Posterior vena cava (tissue), 2 donors: ENCODE results near the gene NAT16. TPM values are rescaled to one million over a fixed set of nuclear protein-coding genes. Genes with fewer than 3 reads are reported as not detected.
"Not testable (repeated sequence)": the region's sequence is repeated elsewhere in the genome, so short reads cannot be mapped to it uniquely, and the experiment has no call there.

Experiments
- DNase-seq: peaks from one replicate; pipeline ENCODE4 v3.0.0-alpha.2; 2020; ENCODE audit warnings: low spot score
- intact Hi-C, 2 donors: fragments of 100-400 bp; cut with DNase I; formaldehyde crosslinking; loops; one replicate each; pipeline versions ENCODE4 v1.14.1 to v1.14.2; 2022 to 2023
- total RNA-seq, 2 donors: library from RNA; stranded (reverse); fragmentation: NEBNext Ultra II Directional; extraction: Animal tissue kit (Norgen Biotek cat#: 25700); gene quantifications; one replicate each; pipeline ENCODE4 v1.2.1, GENCODE V29; 2021
- donor health status: DM: yes; HTN: yes; CAD: no.
- donor health status: DM: yes; HTN: yes; CAD: no.

Gene NAT16
- total RNA-seq, 2 donors from 2014 or later, result not detected

DNA sequence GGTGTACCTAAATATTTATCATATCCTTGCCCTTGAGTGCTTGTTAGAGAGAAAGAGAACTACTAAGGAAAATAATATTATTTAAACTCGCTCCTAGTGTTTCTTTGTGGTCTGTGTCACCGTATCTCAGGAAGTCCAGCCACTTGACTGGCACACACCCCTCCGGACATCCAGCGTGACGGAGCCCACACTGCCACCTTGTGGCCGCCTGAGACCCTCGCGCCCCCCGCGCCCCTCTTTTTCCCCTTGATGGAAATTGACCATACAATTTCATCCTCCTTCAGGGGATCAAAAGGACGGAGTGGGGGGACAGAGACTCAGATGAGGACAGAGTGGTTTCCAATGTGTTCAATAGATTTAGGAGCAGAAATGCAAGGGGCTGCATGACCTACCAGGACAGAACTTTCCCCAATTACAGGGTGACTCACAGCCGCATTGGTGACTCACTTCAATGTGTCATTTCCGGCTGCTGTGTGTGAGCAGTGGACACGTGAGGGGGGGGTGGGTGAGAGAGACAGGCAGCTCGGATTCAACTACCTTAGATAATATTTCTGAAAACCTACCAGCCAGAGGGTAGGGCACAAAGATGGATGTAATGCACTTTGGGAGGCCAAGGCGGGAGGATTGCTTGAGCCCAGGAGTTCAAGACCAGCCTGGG lies 41.8 kb downstream of the NAT16 start:
- intact Hi-C loops, result loop anchor here in 1 of 2 donors (5.0 kb wide), 1 partner anchor 51 kb away; the partner anchor contains the start of gene TRIM56
- peak; percentile 92 for DNase-seq

GRCh38 chr7:101137651-101138212 lies 42.4 kb downstream of the NAT16 start:
- no peak for DNase-seq
- intact Hi-C loops, result loop anchor here in 1 of 2 donors (5.0 kb wide), 1 partner anchor 50 kb away; the partner anchor contains the start of gene TRIM56

GRCh38 chr7:101134399-101134980 lies 45.6 kb downstream of the NAT16 start:
- DNase-seq, result no peak
- intact Hi-C loops, result loop anchor here (5.0 kb wide), 1 partner anchor 37 kb away; no protein-coding TSS in a partner anchor

DNA sequence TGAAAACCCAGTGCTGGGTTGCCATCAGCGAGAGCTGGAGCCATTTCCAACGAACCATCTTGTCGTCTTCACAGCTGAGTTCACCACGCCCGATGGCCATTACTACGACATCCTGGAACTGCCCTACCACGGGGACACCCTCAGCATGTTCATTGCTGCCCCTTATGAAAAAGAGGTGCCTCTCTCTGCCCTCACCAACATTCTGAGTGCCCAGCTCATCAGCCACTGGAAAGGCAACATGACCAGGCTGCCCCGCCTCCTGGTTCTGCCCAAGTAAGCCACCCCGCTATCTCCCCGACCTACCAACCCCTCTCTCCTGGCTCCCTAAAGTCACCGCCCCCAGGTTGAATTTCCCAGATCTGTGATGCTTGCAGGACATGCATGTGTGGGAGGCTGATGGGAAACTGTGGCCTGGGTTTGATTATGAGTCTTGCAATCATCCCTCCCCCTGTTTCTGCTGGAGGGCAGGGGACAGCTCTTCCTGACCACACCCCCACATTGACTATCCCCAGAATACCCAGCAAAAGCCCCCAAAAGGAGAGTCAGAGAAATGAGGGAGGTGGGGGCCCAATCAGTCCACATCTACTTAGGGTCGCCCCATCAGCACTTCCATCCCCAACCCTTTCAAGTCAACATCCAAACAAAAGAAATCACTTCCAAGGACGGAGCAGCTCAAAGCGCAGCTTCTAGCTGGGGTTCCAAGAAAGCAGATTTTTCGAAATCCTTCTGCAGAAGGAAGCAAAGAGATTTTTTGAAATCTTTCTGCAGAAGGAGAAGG lies 46.3 kb downstream of the NAT16 start:
- no peak for DNase-seq
- intact Hi-C loops, result loop anchor here (5.0 kb wide), 1 partner anchor 37 kb away; no protein-coding TSS in a partner anchor

DNA sequence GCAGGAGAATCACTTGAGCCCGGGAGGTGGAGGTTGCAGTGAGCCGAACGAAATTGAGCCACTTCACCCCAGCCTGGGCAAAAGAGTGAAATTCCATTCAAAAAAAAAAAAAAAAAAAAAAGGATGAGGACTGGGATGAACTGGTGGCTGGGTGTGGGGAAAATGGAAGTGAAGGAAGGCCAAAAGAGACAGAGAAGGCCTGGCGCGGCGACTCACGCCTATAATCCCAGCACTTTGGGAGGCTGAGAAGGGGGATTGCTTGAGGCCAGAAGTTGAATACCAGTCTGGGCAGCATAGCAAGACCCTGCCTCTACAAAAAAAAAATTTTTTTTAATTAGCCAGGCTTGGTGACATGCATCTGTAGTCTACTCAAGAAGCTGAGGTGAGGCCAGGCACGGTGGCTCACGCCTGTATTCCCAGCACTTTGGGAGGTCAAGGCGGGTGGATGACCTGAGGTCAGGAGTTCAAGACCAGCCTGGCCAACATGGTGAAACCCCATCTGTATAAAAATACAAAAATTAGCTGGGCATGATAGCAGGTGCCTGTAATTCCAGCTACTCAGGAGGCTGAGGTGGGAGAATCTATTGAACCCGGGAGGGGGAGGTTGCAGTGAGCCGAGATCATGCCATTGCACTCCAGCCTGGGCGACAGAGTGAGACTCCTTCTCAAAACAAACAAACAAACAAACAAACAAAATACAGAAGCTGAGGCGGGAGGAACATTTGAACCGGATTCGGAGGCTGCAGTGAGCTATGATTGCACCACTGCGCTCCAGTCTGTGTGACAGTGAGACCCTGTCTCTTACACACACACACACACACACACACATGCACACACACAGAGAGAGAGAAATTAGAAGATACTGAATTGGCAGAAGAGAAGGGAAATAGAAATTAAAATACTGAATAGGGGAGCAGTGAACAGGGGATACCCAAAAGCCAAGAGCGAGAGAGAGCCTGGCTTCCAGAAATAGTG lies 47.2 kb downstream of the NAT16 start:
- intact Hi-C loops, result loop anchor here (5.0 kb wide), 1 partner anchor 36 kb away; no protein-coding TSS in a partner anchor
- DNase-seq, result not testable (repeated sequence)

GRCh38 chr7:101129603-101130117 lies 50.4 kb downstream of the NAT16 start:
- DNase-seq, result no peak
- intact Hi-C loops, result loop anchor here (5.0 kb wide), 1 partner anchor 32 kb away; no protein-coding TSS in a partner anchor

GRCh38 chr7:101128040-101128834 lies 51.9 kb downstream of the NAT16 start:
- no peak for DNase-seq
- intact Hi-C loops, result no loop called here

GRCh38 chr7:101127460-101128039 lies 52.5 kb downstream of the NAT16 start:
- DNase-seq, result no peak
- intact Hi-C loops, result no loop called here

GRCh38 chr7:101126651-101127459 lies 53.2 kb downstream of the NAT16 start, which contains the start of gene SERPINE1:
TSS of gene SERPINE1 (plus strand) at chr7:101127104. CDS start at chr7:101128394, 1,290 bp downstream.
- peak; percentile 97 for DNase-seq
- intact Hi-C loops, result no loop called here

GRCh38 chr7:101125989-101126650 lies 54.0 kb downstream of the NAT16 start:
- intact Hi-C loops, result no loop called here
- DNase-seq, result peak; percentile 95

DNA sequence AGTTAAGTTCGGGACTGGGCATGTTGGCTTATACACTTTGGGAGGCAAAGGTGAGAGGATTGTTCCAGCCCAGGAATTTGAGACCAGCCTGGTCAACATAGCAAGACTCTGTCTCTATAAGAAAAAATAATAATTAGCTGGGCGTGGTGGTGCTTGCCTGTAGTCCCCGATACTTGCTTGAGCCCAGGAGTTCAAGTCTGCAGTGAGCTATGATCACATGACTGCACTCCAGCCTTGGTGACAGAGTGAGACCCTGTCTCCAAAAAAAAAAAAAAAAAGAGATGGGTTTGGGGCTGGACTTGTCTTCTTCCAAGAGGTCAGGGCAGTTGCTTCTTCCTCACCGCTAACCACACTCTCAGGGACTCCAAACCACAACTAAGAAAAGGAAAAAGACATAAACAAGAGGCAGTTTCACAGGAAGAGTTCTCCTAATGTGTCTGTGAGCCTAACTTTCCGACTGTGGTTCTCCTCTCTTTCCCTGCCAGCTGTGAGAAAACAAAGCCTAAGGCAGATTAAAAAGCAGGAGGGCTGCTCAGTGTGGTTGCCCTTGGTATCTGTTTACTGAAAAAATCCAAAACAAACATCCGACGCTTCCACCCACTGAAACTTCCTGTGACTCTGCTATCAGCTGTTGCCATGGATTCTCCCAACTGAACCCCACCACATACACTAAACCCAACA lies 55.6 kb downstream of the NAT16 start:
- no peak for DNase-seq
- intact Hi-C loops, result no loop called here

DNA sequence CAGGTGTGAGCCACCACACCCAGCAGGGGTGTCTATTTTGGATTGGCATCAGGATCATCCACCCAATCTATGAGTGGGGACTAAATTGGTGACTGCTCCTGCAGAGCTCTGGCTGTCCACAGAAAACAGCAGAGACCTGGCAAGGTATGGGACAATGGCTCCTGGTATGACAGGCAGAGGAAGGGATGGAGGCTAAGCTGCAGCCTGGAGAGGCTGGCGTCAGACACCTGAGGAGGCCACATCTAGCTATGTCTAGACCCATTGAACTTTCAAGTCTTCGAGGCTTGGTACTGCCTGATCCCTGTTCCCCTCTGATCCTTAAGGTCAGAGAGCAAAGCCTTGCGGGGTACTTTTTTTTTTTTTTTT lies 56.4 kb downstream of the NAT16 start:
- intact Hi-C loops, result no loop called here
- no peak for DNase-seq

GRCh38 chr7:101122933-101123702 lies 57.0 kb downstream of the NAT16 start:
- intact Hi-C loops, result no loop called here
- no peak for DNase-seq
